Fibroblast of gingiva (primary cell): ENCODE data around the gene FABP1.
A peak's percentile ranks its signal among the peaks of the same experiment; 100 is the strongest.

Source experiments
- DNase-seq: peaks from one replicate; pipeline ENCODE4 v3.0.0-alpha.2; 2011; ENCODE audit warnings: low read depth

Gene FABP1

GRCh38 chr2:88078643-88079172 lies 49.2 kb downstream of the FABP1 start:
- DNase-seq: no peak

GRCh38 chr2:88077080-88077479 lies 50.8 kb downstream of the FABP1 start:
- DNase-seq: no peak

DNA sequence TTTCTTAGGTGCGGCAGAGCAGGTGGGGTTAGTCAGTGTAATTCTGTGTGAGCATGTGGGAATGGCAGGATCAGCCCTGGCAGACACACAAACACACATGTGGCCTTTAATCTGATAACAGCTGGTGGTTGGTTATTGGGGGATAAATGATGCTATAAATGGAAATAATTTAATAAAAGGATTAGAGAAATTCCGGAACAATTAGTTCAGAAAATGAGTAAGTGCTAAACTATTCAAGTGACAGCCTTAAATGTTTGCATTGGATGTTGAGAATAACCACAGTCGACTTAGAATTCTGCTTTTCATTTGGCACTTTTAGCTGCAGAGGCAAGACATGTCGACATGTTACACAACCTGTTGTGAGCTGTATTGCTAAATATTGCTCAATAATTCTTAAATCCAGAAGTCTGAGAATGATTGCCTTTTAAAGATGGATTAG lies 53.0 kb downstream of the FABP1 start:
- peak; percentile 84 for DNase-seq

GRCh38 chr2:88074150-88074549 lies 53.7 kb downstream of the FABP1 start:
- DNase-seq: no peak
